GM04503 (cell line): ENCODE data around the gene HNMT.
"Not testable (repeated sequence)": the region's sequence is repeated elsewhere in the genome, so short reads cannot be mapped to it uniquely, and the experiment has no call there.

Experiments
- DNase-seq: peaks from one replicate; pipeline ENCODE4 v3.0.0-alpha.2; 2012; ENCODE audit warnings: low read depth

HNMT gene

GRCh38 chr2:137964066-137964858 is at the start of gene HNMT:
Gene HNMT, plus strand, starts transcription at chr2:137964473. Its CDS starts 19 bp downstream, at chr2:137964492.
- peak; percentile 85 for DNase-seq

GRCh38 chr2:137921105-137921880 is 43.0 kb upstream of the HNMT start:
- DNase-seq: no peak

GRCh38 chr2:137922171-137922570 is 42.1 kb upstream of the HNMT start:
- not testable (repeated sequence) for DNase-seq

- no peak for DNase-seq
Observed at GRCh38 chr2:137924019-137924418, 40.3 kb upstream of the HNMT start.

GRCh38 chr2:137925599-137925998 is 38.7 kb upstream of the HNMT start:
- no peak for DNase-seq

GRCh38 chr2:137927846-137928245 is 36.4 kb upstream of the HNMT start:
- DNase-seq: no peak

- peak; percentile 57 for DNase-seq
Observed at GRCh38 chr2:137928547-137929518, 35.4 kb upstream of the HNMT start.

- DNase-seq: no peak
Observed at GRCh38 chr2:137929519-137929916, 34.8 kb upstream of the HNMT start.

- no peak for DNase-seq
Observed at GRCh38 chr2:137930146-137930545, 34.1 kb upstream of the HNMT start.

GRCh38 chr2:137935591-137935990 is 28.7 kb upstream of the HNMT start:
- no peak for DNase-seq

- DNase-seq: no peak
Observed at GRCh38 chr2:137937246-137937645, 27.0 kb upstream of the HNMT start.

- DNase-seq: no peak
Observed at GRCh38 chr2:137937778-137938177, 26.5 kb upstream of the HNMT start.

GRCh38 chr2:137938204-137938603 is 26.1 kb upstream of the HNMT start:
- DNase-seq: peak; percentile 47

- no peak for DNase-seq
Observed at GRCh38 chr2:137939026-137939425, 25.2 kb upstream of the HNMT start.

- DNase-seq: no peak
Observed at GRCh38 chr2:137940154-137940553, 24.1 kb upstream of the HNMT start.

GRCh38 chr2:137942037-137942832 is 22.0 kb upstream of the HNMT start:
- no peak for DNase-seq

- no peak for DNase-seq
Observed at GRCh38 chr2:137942833-137943677, 21.2 kb upstream of the HNMT start.

GRCh38 chr2:137943678-137944347 is 20.5 kb upstream of the HNMT start:
- DNase-seq: no peak

GRCh38 chr2:137944714-137945113 is 19.6 kb upstream of the HNMT start:
- DNase-seq: no peak

- no peak for DNase-seq
Observed at GRCh38 chr2:137945229-137945628, 19.0 kb upstream of the HNMT start.
